Heart left ventricle (tissue), 16 donors: Measurements from ENCODE around the gene NRSN2. TPM values are rescaled to one million over a fixed set of nuclear protein-coding genes. Genes with fewer than 3 reads are reported as not detected.

Experiments
- ATAC-seq, 4 donors: fragments of 200-7000 bp; cut with Tn5 transposase; one replicate each; pipeline ENCODE4 v1.9.1; 2020 to 2022; ENCODE audit warnings: moderate library complexity in 4 of 4, mild to moderate bottlenecking in 3 of 4, moderate number of reproducible peaks in 1 of 4
- DNase-seq, 5 donors: peaks; one replicate each; pipeline ENCODE4 v3.0.0-alpha.2; 2020
- H3K27ac ChIP-seq, 12 donors: fragments of 200-600 bp; sonication (generic) in 4 of 12; one replicate each; pipeline versions ENCODE4 v1.5.0 to v1.8.0; 2016 to 2022; ENCODE audit warnings: mild to moderate bottlenecking in 2 of 12
- H3K27me3 ChIP-seq, 9 donors: fragments of 200-600 bp; sonication (generic) in 2 of 9; one replicate each; pipeline versions ENCODE4 v1.5.1 to v1.8.0; 2016 to 2022; ENCODE audit warnings: mild to moderate bottlenecking in 3 of 9
- H3K36me3 ChIP-seq, 9 donors: fragments of 200-600 bp; sonication (generic) in 2 of 9; one replicate each; pipeline versions ENCODE4 v1.5.0 to v1.8.0; 2018 to 2022; ENCODE audit warnings: mild to moderate bottlenecking in 2 of 9
- H3K4me1 ChIP-seq, 12 donors: fragments of 200-600 bp; sonication (generic) in 4 of 12; one replicate each; pipeline versions ENCODE4 v1.5.0 to v1.8.0; 2016 to 2022; ENCODE audit warnings: mild to moderate bottlenecking in 3 of 12
- H3K4me3 ChIP-seq, 12 donors: fragments of 200-600 bp; sonication (generic) in 4 of 12; one replicate each; pipeline versions ENCODE4 v1.5.0 to v1.8.0; 2017 to 2022; ENCODE audit warnings: mild to moderate bottlenecking in 9 of 12, moderate library complexity in 4 of 12
- H3K9me3 ChIP-seq, 12 donors: fragments of 200-600 bp; sonication (generic) in 4 of 12; one replicate each; pipeline versions ENCODE4 v1.5.0 to v1.8.0; 2016 to 2022; ENCODE audit warnings: mild to moderate bottlenecking in 1 of 12
- CTCF ChIP-seq, 12 donors: fragments of 200-600 bp; sonication (generic) in 4 of 12; IDR thresholded peaks; one replicate each; pipeline versions ENCODE4 v1.5.0 to v1.8.0; 2018 to 2022; ENCODE audit warnings: antibody characterized with exemption in 12 of 12, mild to moderate bottlenecking in 5 of 12
- POLR2A ChIP-seq, 2 donors: fragments of 450-650 bp; IDR thresholded peaks; one replicate each; pipeline ENCODE4 v1.6.1; 2017; ENCODE audit warnings: antibody characterized with exemption in 2 of 2, mild to moderate bottlenecking in 2 of 2, moderate library complexity in 2 of 2
- WGBS, 4 donors: extraction: QIAGEN DNeasy Blood & Tissue Kit in 2 of 4; methylation state at CpG; one replicate each; pipeline versions ENCODE4 v1.1.5 to v1.1.7; 2013 to 2018; 5-methylcytosine and 5-hydroxymethylcytosine counted together
- intact Hi-C, 10 donors: fragments of 100-400 bp; cut with DNase I; formaldehyde crosslinking; loops; one replicate each; pipeline versions ENCODE4 v1.11.1 to v1.14.2; 2022
- polyA plus RNA-seq, 2 donors: library from polyadenylated mRNA; stranded (reverse); fragments of 200-250 nt; gene quantifications; one replicate each; pipeline ENCODE4 v1.2.3, GENCODE V29; 2013
- total RNA-seq, 9 donors: library from RNA; depleted of rRNA in 2 of 9; stranded (reverse); fragments of >200 nt in 2 of 9; fragmentation: NEBNext Ultra II Directional in 3 of 9; extraction: Animal tissue kit (Norgen Biotek cat#: 25700) in 3 of 9; gene quantifications; one replicate each; pipeline versions ENCODE4 v1.1.0 to v1.2.4, GENCODE V29; 2016 to 2023
- donor health status: ischemic (EF 13 %, LVEDD 7.1; RV severe dilation, severe dysfunction).
- donor health status: healthy with polysubstance abuse.
- donor health status: DM: no; HTN: yes; CAD: no.
- donor health status: DM: no; HTN: no; CAD: no.
- donor health status: ischemic (EF 25% LVEDD 6.9; RV normal size, moderate dysfunction).
- donor health status: ischemic (EF 25% LVEDD 5.7; RV mildly dilated, moderate dysfunction).
- donor health status: healthy.
- donor health status: DM: yes; HTN: yes; CAD: no.
- donor health status: ischemic (EF 35%, LVEDD 5.7; RV mildly dilated, moderate dysfunction).
- donor health status: nonischemic (EF 11% LVEDD 7.7; RV severe dilation, severe dysfunction).
- donor health status: DM: yes; HTN: yes; CAD: no.
- donor health status: PGD.
- donor health status: ischemic (EF 29% LVEDD 5.4; RV normal size, mild dysfunction).
- donor health status: nonischemic (EF 23%, LVEDD 6.1; RV moderate dilation, normal function).

Gene NRSN2
- total and polyA plus RNA-seq, 11 donors = 13.8 to 49.5 (median 28.1) TPM

- no peak for ATAC-seq
- Histone ChIP-seq H3K4me1 (no peaks in the 10 kb centered on the region), H3K36me3 (peaks cover 0 to 62% (median 9%) of the 10 kb centered on the region in 9 donors)
These were observed 49.3 kb downstream of the NRSN2 start for GRCh38 chr20:396252-396618.

GRCh38 chr20:396619-397431 lies 49.9 kb downstream of the NRSN2 start:
- intact Hi-C loops = no loop called here
- Histone ChIP-seq H3K27ac (no peak overlapping the region), H3K4me3 (no peak overlapping the region), H3K9me3 (no peaks in the 10 kb centered on the region), H3K36me3 (peaks cover 0 to 56% (median 9%) of the 10 kb centered on the region in 9 donors), H3K4me1 (no peaks in the 10 kb centered on the region), H3K27me3 (no peaks in the 10 kb centered on the region)
- 74 to 81% (median 80%) methylated on average over 3 to 4 of the region's 4 CpGs for WGBS, 4 donors
- ATAC-seq (peak in 3 of 4 donors; percentile 39 to 76 (median 69)), DNase-seq (no peak)
- no peak for TF ChIP-seq POLR2A (IDR thresholded peaks at IDR 0.05)
- no peak for TF ChIP-seq CTCF (IDR thresholded peaks at IDR 0.05)

More at GRCh38 chr20:396252-396618, 49.3 kb downstream of the NRSN2 start:
- Histone ChIP-seq H3K27ac (no peak overlapping the region), H3K9me3 (no peaks in the 10 kb centered on the region), H3K4me3 (no peak overlapping the region), H3K27me3 (no peaks in the 10 kb centered on the region)
- DNase-seq = no peak
- 94 to 98% (median 95%) methylated on average over 18 to 24 of the region's 24 CpGs for WGBS, 4 donors
- intact Hi-C loops = no loop called here
- TF ChIP-seq POLR2A (IDR thresholded peaks at IDR 0.05) (no peak), CTCF (IDR thresholded peaks at IDR 0.05) (no peak)

- Histone ChIP-seq H3K4me3 (no peak overlapping the region), H3K27me3 (no peaks in the 10 kb centered on the region), H3K27ac (no peak overlapping the region), H3K36me3 (peaks cover 0 to 50% (median 9%) of the 10 kb centered on the region in 9 donors), H3K4me1 (no peaks in the 10 kb centered on the region), H3K9me3 (no peaks in the 10 kb centered on the region)
- intact Hi-C loops = no loop called here
- DNase-seq = no peak
- no peak for TF ChIP-seq POLR2A (IDR thresholded peaks at IDR 0.05)
- TF ChIP-seq CTCF (IDR thresholded peaks at IDR 0.05) = no peak
- no peak for ATAC-seq
- WGBS, 4 donors = 80 to 95% (median 89%) methylated on average over 6 of the region's 6 CpGs
These were observed 50.7 kb downstream of the NRSN2 start for GRCh38 chr20:397432-398237.

GRCh38 chr20:399182-399707 lies 52.3 kb downstream of the NRSN2 start:
- H3K4me1 ChIP-seq = no peaks in the 10 kb centered on the region
- H3K36me3 ChIP-seq = peaks cover 0 to 33% (median 6%) of the 10 kb centered on the region in 9 donors
- intact Hi-C loops = no loop called here
- no peak overlapping the region for H3K27ac ChIP-seq
- TF ChIP-seq CTCF (IDR thresholded peaks at IDR 0.05) (no peak), POLR2A (IDR thresholded peaks at IDR 0.05) (no peak)
- H3K27me3 ChIP-seq = no peaks in the 10 kb centered on the region
- H3K9me3 ChIP-seq = peaks cover 0 to 4% (median 0%) of the 10 kb centered on the region in 12 donors
- no peak for ATAC-seq
- WGBS, 4 donors = 86 to 98% (median 95%) methylated on average over 9 of the region's 9 CpGs
- DNase-seq = no peak
- H3K4me3 ChIP-seq = no peak overlapping the region
